Fibroblast of lung (primary cell): Measurements from ENCODE around the gene CDS2. TPM values are rescaled to one million over a fixed set of nuclear protein-coding genes. Genes with fewer than 3 reads are reported as not detected.

Source experiments
- DNase-seq, 2 donors: peaks; one replicate each; pipeline versions ENCODE4 v3.0.0 to v3.0.0-alpha.2; 2010; ENCODE audit warnings: low read depth in 2 of 2
- H2AFZ ChIP-seq: 2 replicates; pipeline ENCODE4 v1.5.1; 2012; ENCODE audit warnings: low read length, control low read depth, inconsistent platforms
- H3K27ac ChIP-seq: 2 replicates; pipeline ENCODE4 v1.5.1; 2011; ENCODE audit warnings: low read length, control low read depth; ENCODE audit not compliant: insufficient read depth
- H3K27me3 ChIP-seq: 2 replicates; pipeline ENCODE4 v1.5.1; 2011; ENCODE audit warnings: mild to moderate bottlenecking, low read length; ENCODE audit not compliant: control insufficient read depth, insufficient read depth
- H3K36me3 ChIP-seq: 2 replicates; pipeline ENCODE4 v1.5.1; 2011; ENCODE audit warnings: low read length; ENCODE audit not compliant: control insufficient read depth, insufficient read depth
- H3K4me1 ChIP-seq: 2 replicates; pipeline ENCODE4 v1.5.1; 2011; ENCODE audit warnings: low read length; ENCODE audit not compliant: control insufficient read depth, insufficient read depth; ENCODE audit errors: extremely low read depth
- H3K4me2 ChIP-seq: 2 replicates; pipeline ENCODE4 v1.5.1; 2011; ENCODE audit warnings: low read length, control low read depth; ENCODE audit not compliant: insufficient read depth; ENCODE audit errors: extremely low read depth
- H3K4me3 ChIP-seq, 4 experiments: fragments of 200-600 bp in 1 of 4; sonication (generic) in 1 of 4; replicated peaks in 1 of 4; 2 replicates each; pipeline ENCODE4 v1.5.1; 2011 to 2016; ENCODE audit warnings: low read length in 4 of 4, low read depth in 3 of 4, mild to moderate bottlenecking in 3 of 4, control low read depth in 2 of 4, inconsistent platforms in 1 of 4, mixed read lengths in 1 of 4; ENCODE audit not compliant: insufficient read depth in 1 of 4; ENCODE audit errors: control extremely low read depth in 1 of 4
- H3K79me2 ChIP-seq: 2 replicates; pipeline ENCODE4 v1.5.1; 2012; ENCODE audit warnings: mild to moderate bottlenecking, low read length, inconsistent platforms; ENCODE audit not compliant: control insufficient read depth, insufficient read depth
- H3K9ac ChIP-seq: 2 replicates; pipeline ENCODE4 v1.5.1; 2011; ENCODE audit warnings: mild to moderate bottlenecking, low read length, control low read depth; ENCODE audit not compliant: insufficient read depth
- H3K9me3 ChIP-seq: 2 replicates; pipeline ENCODE4 v1.5.1; 2012; ENCODE audit warnings: low read depth, low read length; ENCODE audit not compliant: control insufficient read depth, insufficient read depth
- H4K20me1 ChIP-seq: 2 replicates; pipeline ENCODE4 v1.5.1; 2011; ENCODE audit warnings: low read length; ENCODE audit not compliant: control insufficient read depth, insufficient read depth; ENCODE audit errors: extremely low read depth
- EZH2 ChIP-seq: IDR thresholded peaks from 2 replicates; pipeline ENCODE4 v1.5.1; 2012; ENCODE audit warnings: low read length, control low read depth, mild to moderate bottlenecking; ENCODE audit errors: missing control alignments
- polyA plus RNA-seq, 2 donors: library from polyadenylated mRNA; depleted of rRNA in 1 of 2; stranded (reverse) in 1 of 2; unstranded in 1 of 2; fragments of >200 nt; gene quantifications; 2 replicates each; pipeline ENCODE4 v1.2.1, GENCODE V29; 2011 to 2012; ENCODE audit warnings: missing spikeins in 1 of 2
- total RNA-seq: library from RNA; depleted of rRNA; stranded (reverse); fragments of >200 nt; gene quantifications from 2 replicates; pipeline ENCODE4 v1.2.1, GENCODE V29; 2014
- TF ChIP-seq, protein P1 (sequence below), 2 donors: IDR thresholded peaks in 1 of 2; conservative IDR thresholded peaks in 1 of 2; 1 replicate in 1 of 2; 2 replicates in 1 of 2; pipeline ENCODE4 v1.5.1; 2011 to 2012; ENCODE audit warnings: low read length in 2 of 2, control low read depth in 1 of 2, inconsistent platforms in 1 of 2, low read depth in 1 of 2, mild to moderate bottlenecking in 1 of 2

The CDS2 gene
- total and polyA plus RNA-seq, 2 donors (not counting 1 experiment from before 2014, with no cell fraction given) = 32.7 to 59.7 TPM

DNA sequence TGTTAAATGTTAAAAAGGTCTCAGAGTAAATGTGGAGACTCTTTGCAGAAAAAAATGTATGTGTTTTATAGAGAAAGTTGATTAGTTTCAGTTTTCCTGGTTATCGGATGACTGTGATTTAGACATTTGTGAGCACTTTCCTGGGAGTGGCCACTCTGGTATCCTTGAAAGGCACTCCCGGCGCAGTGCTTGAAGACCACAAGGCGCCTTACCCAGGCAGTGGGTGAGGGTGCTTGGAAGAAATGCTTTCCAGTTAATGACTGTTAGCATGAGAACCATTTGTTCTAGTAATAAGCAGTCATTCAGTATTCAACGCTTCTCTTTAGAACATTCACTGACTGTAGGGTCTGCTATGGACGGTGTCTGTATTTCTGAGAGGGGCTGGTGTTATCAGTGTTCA lies 7.2 kb downstream of the CDS2 start:
- no peak for TF ChIP-seq EZH2
- TF ChIP-seq, protein P1, sequence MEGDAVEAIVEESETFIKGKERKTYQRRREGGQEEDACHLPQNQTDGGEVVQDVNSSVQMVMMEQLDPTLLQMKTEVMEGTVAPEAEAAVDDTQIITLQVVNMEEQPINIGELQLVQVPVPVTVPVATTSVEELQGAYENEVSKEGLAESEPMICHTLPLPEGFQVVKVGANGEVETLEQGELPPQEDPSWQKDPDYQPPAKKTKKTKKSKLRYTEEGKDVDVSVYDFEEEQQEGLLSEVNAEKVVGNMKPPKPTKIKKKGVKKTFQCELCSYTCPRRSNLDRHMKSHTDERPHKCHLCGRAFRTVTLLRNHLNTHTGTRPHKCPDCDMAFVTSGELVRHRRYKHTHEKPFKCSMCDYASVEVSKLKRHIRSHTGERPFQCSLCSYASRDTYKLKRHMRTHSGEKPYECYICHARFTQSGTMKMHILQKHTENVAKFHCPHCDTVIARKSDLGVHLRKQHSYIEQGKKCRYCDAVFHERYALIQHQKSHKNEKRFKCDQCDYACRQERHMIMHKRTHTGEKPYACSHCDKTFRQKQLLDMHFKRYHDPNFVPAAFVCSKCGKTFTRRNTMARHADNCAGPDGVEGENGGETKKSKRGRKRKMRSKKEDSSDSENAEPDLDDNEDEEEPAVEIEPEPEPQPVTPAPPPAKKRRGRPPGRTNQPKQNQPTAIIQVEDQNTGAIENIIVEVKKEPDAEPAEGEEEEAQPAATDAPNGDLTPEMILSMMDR (conservative IDR thresholded peaks at IDR 0.05 in 1 of 2, IDR thresholded peaks at IDR 0.05 in 1 of 2; ENCODE audit: low read depth in 1 of 2, low read length in 2 of 2) = no peak

GRCh38 chr20:5135363-5136012 lies 8.7 kb downstream of the CDS2 start:
- H3K4me2 ChIP-seq = no peak overlapping the region
- TF ChIP-seq, protein P1 (conservative IDR thresholded peaks at IDR 0.05 in 1 of 2, IDR thresholded peaks at IDR 0.05 in 1 of 2; ENCODE audit: low read depth in 1 of 2, low read length in 2 of 2) = no peak
- no peak for TF ChIP-seq EZH2
- DNase-seq = no peak

More for the DNA sequence above, 7.2 kb downstream of the CDS2 start:
- no peak overlapping the region for H3K4me2 ChIP-seq
- H3K9me3 ChIP-seq = no peaks in the 10 kb centered on the region
- DNase-seq = no peak
- no peak overlapping the region for H3K4me3 ChIP-seq
- H4K20me1 ChIP-seq = no peaks in the 10 kb centered on the region
- H2AFZ ChIP-seq = no peak overlapping the region
- no peaks in the 10 kb centered on the region for H3K4me1 ChIP-seq
- H3K27me3 ChIP-seq = no peaks in the 10 kb centered on the region
- H3K27ac ChIP-seq = no peak overlapping the region
- no peaks in the 10 kb centered on the region for H3K36me3 ChIP-seq
- peaks cover 29% of the 10 kb centered on the region for H3K79me2 ChIP-seq
- no peak overlapping the region for H3K9ac ChIP-seq

GRCh38 chr20:5136096-5136495 lies 9.3 kb downstream of the CDS2 start:
- peak in 1 of 2 donors; percentile 36 for DNase-seq
- TF ChIP-seq EZH2 = no peak
- TF ChIP-seq, protein P1 (conservative IDR thresholded peaks at IDR 0.05 in 1 of 2, IDR thresholded peaks at IDR 0.05 in 1 of 2; ENCODE audit: low read depth in 1 of 2, low read length in 2 of 2) = no peak
- H3K27me3 ChIP-seq = no peaks in the 10 kb centered on the region
- H2AFZ ChIP-seq = no peak overlapping the region
- no peak overlapping the region for H3K4me2 ChIP-seq
- H3K9me3 ChIP-seq = no peaks in the 10 kb centered on the region
- H4K20me1 ChIP-seq = no peaks in the 10 kb centered on the region
- no peak overlapping the region for H3K27ac ChIP-seq
- H3K79me2 ChIP-seq = peaks cover 21% of the 10 kb centered on the region
- H3K36me3 ChIP-seq = no peaks in the 10 kb centered on the region
- H3K9ac ChIP-seq = no peak overlapping the region
- no peaks in the 10 kb centered on the region for H3K4me1 ChIP-seq
- H3K4me3 ChIP-seq = no peak overlapping the region

More at GRCh38 chr20:5135363-5136012, 8.7 kb downstream of the CDS2 start:
- H2AFZ ChIP-seq = no peak overlapping the region
- peaks cover 21% of the 10 kb centered on the region for H3K79me2 ChIP-seq
- no peaks in the 10 kb centered on the region for H3K4me1 ChIP-seq
- H3K36me3 ChIP-seq = no peaks in the 10 kb centered on the region
- no peak overlapping the region for H3K27ac ChIP-seq
- no peak overlapping the region for H3K4me3 ChIP-seq
- no peak overlapping the region for H3K9ac ChIP-seq
- H4K20me1 ChIP-seq = no peaks in the 10 kb centered on the region
- H3K9me3 ChIP-seq = no peaks in the 10 kb centered on the region
- no peaks in the 10 kb centered on the region for H3K27me3 ChIP-seq
